Uterus (tissue), 2 donors: ENCODE results near the gene CD3G.

Experiments
- POLR2A ChIP-seq, 2 donors: fragments of 450-650 bp; IDR thresholded peaks; one replicate each; pipeline ENCODE4 v1.6.1; 2016; ENCODE audit warnings: antibody characterized with exemption in 2 of 2, mild to moderate bottlenecking in 1 of 2, moderate library complexity in 1 of 2
- TF ChIP-seq, protein P1 (sequence below), 4 experiments: fragments of 200-600 bp in 2 of 4; fragments of 450-650 bp in 2 of 4; sonication (generic) in 2 of 4; IDR thresholded peaks; one replicate each; pipeline ENCODE4 v1.5.1; 2016 to 2019; ENCODE audit warnings: antibody characterized with exemption in 4 of 4, mild to moderate bottlenecking in 2 of 4, moderate library complexity in 1 of 4

DNA sequence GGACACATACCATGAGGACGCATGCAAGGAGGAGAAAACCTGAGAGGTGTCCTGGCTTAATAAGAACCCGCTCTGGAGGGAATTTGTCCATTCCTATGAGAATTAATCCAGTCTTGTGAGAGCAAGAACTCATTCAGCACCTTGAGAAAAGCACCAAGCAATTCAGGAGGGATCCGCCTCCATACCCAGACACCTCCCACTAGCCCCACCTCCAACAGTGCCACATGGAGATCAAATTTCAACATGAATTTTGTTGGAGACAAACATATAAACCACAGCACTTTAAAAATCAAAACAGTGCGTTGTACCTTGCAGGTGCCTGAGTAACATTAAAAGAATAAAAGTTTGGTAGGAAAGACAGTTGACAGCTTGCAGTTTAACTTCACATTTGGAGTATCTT is 26.6 kb downstream of the CD3G start:
- TF ChIP-seq, protein P1, sequence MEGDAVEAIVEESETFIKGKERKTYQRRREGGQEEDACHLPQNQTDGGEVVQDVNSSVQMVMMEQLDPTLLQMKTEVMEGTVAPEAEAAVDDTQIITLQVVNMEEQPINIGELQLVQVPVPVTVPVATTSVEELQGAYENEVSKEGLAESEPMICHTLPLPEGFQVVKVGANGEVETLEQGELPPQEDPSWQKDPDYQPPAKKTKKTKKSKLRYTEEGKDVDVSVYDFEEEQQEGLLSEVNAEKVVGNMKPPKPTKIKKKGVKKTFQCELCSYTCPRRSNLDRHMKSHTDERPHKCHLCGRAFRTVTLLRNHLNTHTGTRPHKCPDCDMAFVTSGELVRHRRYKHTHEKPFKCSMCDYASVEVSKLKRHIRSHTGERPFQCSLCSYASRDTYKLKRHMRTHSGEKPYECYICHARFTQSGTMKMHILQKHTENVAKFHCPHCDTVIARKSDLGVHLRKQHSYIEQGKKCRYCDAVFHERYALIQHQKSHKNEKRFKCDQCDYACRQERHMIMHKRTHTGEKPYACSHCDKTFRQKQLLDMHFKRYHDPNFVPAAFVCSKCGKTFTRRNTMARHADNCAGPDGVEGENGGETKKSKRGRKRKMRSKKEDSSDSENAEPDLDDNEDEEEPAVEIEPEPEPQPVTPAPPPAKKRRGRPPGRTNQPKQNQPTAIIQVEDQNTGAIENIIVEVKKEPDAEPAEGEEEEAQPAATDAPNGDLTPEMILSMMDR (IDR thresholded peaks at IDR 0.05) = no peak
- TF ChIP-seq POLR2A (IDR thresholded peaks at IDR 0.05) = no peak
